ENCODE results near the gene PCDH9.

PCDH9 gene

DNA sequence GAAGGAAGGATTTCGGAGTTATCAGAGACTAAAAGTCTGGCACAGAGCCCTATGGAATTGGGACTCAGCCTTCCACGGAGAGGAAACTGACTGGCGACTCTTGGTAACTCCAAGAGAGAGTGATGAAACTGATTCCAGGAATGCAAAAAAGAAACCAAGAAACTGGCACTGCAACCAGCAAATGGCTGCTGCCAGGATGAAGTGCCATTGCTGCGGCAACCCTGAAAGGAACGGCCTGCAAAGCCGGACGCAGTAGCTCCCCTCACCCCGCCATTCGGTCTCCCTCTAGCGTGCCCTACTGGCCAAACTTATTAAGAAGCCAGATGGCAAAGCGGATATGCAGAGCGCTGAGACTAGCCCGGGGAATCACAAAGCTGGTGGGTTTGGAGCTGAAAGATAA, 236.0 kb downstream of the PCDH9 start:
- DNase-seq (ENCODE audit: low read depth, low spot score), result peak; percentile 48
- H3K4me3 ChIP-seq (ENCODE audit: low read length), result no peak overlapping the region

DNA sequence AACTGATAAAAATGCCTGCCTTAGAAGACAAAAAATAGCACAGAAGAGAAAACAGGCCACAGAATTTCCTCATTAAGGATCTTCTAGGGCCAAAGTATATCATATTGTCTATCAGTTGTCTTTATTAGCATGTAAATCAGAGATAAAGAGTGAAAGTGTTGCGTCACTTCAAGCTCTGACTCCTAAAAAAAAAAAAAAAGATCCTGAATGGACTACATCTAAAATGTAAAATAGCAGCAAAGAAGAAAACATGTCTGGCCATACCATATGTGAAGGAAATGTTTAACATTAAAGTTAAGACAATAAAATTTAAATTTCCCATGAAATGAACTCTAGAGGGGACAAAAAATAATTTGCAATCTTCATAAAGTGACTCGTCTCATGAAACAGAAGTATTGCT, 237.4 kb downstream of the PCDH9 start:
- Histone ChIP-seq H3K27me3 (ENCODE audit: control insufficient read depth, insufficient read depth, low read length) (no peaks in the 10 kb centered on the region), H3K4me3 (ENCODE audit: low read length) (no peak overlapping the region), H3K4me1 (ENCODE audit: control insufficient read depth, insufficient read depth, low read length) (no peaks in the 10 kb centered on the region), H3K36me3 (ENCODE audit: control insufficient read depth, insufficient read depth, low read length) (no peaks in the 10 kb centered on the region), H3K9me3 (ENCODE audit: control insufficient read depth, insufficient read depth, low read length) (no peaks in the 10 kb centered on the region), H3K27ac (ENCODE audit: low read length) (no peak overlapping the region)
- WGBS (ENCODE audit: insufficient coverage, insufficient read length), result no CpG with 5 or more reads among the region's 2 CpGs
- no peak for DNase-seq (ENCODE audit: low read depth, low spot score)

More for the DNA sequence above, 236.0 kb downstream of the PCDH9 start:
- Histone ChIP-seq H3K4me1 (ENCODE audit: control insufficient read depth, insufficient read depth, low read length) (no peaks in the 10 kb centered on the region), H3K9me3 (ENCODE audit: control insufficient read depth, insufficient read depth, low read length) (no peaks in the 10 kb centered on the region), H3K36me3 (ENCODE audit: control insufficient read depth, insufficient read depth, low read length) (no peaks in the 10 kb centered on the region), H3K27ac (ENCODE audit: low read length) (no peak overlapping the region), H3K27me3 (ENCODE audit: control insufficient read depth, insufficient read depth, low read length) (no peaks in the 10 kb centered on the region)
- no CpG with 5 or more reads among the region's 13 CpGs for WGBS (ENCODE audit: insufficient coverage, insufficient read length)

DNA sequence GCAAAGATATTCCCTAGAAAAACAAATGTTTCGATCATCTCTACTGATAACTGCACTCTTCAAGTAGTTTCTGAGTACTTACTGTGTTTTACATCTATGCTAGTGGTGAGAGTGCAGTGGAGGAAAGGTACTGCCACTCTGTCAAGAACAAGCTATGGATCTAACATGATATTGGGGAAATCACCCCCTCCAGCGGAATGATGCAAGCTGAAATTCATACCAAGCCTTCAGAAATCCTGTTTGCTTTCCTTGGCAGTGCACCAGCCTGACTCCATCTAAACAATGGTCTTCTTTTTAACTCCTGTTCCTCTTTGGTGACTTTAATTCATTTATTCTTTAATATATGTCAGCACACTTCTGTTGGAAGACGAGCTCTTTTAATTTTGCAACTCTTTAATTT, 238.0 kb downstream of the PCDH9 start:
- WGBS (ENCODE audit: insufficient coverage, insufficient read length), result no CpG with 5 or more reads among the region's 3 CpGs
- no peak for DNase-seq (ENCODE audit: low read depth, low spot score)
- no peaks in the 10 kb centered on the region for H3K36me3 ChIP-seq (ENCODE audit: control insufficient read depth, insufficient read depth, low read length)
- no peaks in the 10 kb centered on the region for H3K9me3 ChIP-seq (ENCODE audit: control insufficient read depth, insufficient read depth, low read length)
- no peak overlapping the region for H3K27ac ChIP-seq (ENCODE audit: low read length)
- no peaks in the 10 kb centered on the region for H3K4me1 ChIP-seq (ENCODE audit: control insufficient read depth, insufficient read depth, low read length)
- no peak overlapping the region for H3K4me3 ChIP-seq (ENCODE audit: low read length)
- H3K27me3 ChIP-seq (ENCODE audit: control insufficient read depth, insufficient read depth, low read length), result no peaks in the 10 kb centered on the region

DNA sequence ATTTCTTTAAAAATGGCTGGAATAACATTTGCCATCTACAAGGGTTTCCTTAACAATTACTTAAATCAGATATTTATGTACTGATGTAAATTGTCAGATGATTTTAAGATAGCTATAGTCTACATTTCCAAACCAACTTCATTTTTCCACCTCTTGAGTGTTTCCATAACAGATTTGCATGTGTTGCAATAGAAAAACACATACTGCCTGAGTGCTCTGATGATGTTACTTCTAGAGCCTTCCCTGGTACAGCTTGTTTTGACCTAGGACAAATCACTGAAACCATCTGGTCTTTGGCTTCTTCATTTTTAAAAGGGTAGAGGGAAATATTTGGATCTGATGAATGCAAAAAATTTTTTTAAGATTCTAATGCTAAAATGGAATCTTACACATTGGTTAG, 245.9 kb downstream of the PCDH9 start:
- H3K4me1 ChIP-seq (ENCODE audit: control insufficient read depth, insufficient read depth, low read length), result no peaks in the 10 kb centered on the region
- H3K9me3 ChIP-seq (ENCODE audit: control insufficient read depth, insufficient read depth, low read length), result no peaks in the 10 kb centered on the region
- H3K36me3 ChIP-seq (ENCODE audit: control insufficient read depth, insufficient read depth, low read length), result no peaks in the 10 kb centered on the region
- H3K27me3 ChIP-seq (ENCODE audit: control insufficient read depth, insufficient read depth, low read length), result no peaks in the 10 kb centered on the region
- no peak overlapping the region for H3K4me3 ChIP-seq (ENCODE audit: low read length)
- DNase-seq (ENCODE audit: low read depth, low spot score), result no peak
- no peak overlapping the region for H3K27ac ChIP-seq (ENCODE audit: low read length)

DNA sequence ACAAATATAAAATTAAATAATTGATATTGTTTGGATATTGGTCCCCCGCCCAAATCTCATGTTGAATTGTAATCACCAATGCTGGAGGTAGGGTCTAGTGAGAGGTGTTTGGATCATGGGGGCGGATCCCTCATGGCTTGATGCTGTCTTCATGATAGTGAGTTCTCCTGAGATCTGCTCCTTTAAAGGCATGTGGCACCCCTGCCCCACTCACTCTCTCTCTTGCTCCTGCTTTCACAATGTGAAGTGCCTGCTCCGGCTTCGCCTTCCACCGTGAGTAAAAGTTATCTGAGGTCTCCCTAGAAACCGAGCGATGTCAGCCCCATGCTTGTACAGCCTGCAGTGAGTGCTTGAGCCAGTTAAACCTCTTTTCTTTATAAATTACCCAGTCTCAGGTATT, 248.2 kb downstream of the PCDH9 start:
- no peak for DNase-seq (ENCODE audit: low read depth, low spot score)
- H3K9me3 ChIP-seq (ENCODE audit: control insufficient read depth, insufficient read depth, low read length), result no peaks in the 10 kb centered on the region
- H3K4me3 ChIP-seq (ENCODE audit: low read length), result no peak overlapping the region
- H3K27ac ChIP-seq (ENCODE audit: low read length), result no peak overlapping the region
- H3K36me3 ChIP-seq (ENCODE audit: control insufficient read depth, insufficient read depth, low read length), result no peaks in the 10 kb centered on the region
- H3K4me1 ChIP-seq (ENCODE audit: control insufficient read depth, insufficient read depth, low read length), result no peaks in the 10 kb centered on the region
- H3K27me3 ChIP-seq (ENCODE audit: control insufficient read depth, insufficient read depth, low read length), result no peaks in the 10 kb centered on the region
- WGBS (ENCODE audit: insufficient coverage, insufficient read length), result no CpG with 5 or more reads among the region's 7 CpGs

DNA sequence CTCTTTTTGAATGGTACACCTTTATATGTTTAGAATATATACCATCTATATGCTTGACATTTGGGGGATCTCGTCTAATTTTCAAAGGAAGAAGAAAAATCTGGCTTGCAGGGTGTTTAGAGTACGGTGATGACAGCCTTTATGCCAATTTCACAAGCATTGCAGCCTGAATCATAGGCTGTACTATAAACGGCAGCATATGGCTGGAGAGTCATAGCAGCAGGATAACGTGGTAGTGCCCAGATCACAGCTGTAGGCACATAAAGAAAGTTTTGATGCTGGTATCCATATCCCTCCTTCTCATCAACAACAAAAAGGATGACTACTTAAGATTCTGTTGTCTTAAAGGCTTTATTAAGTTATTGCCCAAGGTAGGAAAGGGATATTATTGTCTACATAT, 253.0 kb downstream of the PCDH9 start:
- Histone ChIP-seq H3K27ac (ENCODE audit: low read length) (no peak overlapping the region), H3K9me3 (ENCODE audit: control insufficient read depth, insufficient read depth, low read length) (no peaks in the 10 kb centered on the region), H3K36me3 (ENCODE audit: control insufficient read depth, insufficient read depth, low read length) (no peaks in the 10 kb centered on the region), H3K27me3 (ENCODE audit: control insufficient read depth, insufficient read depth, low read length) (no peaks in the 10 kb centered on the region), H3K4me3 (ENCODE audit: low read length) (no peak overlapping the region), H3K4me1 (ENCODE audit: control insufficient read depth, insufficient read depth, low read length) (no peaks in the 10 kb centered on the region)
- no peak for DNase-seq (ENCODE audit: low read depth, low spot score)
- no CpG with 5 or more reads among the region's 4 CpGs for WGBS (ENCODE audit: insufficient coverage, insufficient read length)

DNA sequence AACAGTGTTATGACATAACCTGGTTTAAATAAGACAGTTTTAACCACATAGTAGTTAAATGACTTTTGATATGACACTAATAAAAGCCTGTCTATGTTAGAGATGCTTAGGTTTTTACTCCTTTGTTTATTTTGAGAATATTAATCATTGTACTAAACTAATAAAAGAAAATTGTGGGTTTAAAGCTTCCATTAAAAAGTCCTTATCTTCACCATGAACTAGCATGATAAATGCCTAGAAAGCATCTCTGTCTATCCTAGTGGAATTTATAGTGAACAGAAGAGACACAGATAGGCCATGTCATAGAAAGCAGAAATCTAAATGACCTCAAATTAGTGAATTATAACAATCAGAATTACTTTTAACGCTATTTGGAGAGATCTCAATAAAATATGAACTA, 255.2 kb downstream of the PCDH9 start:
- Histone ChIP-seq H3K9me3 (ENCODE audit: control insufficient read depth, insufficient read depth, low read length) (no peaks in the 10 kb centered on the region), H3K27me3 (ENCODE audit: control insufficient read depth, insufficient read depth, low read length) (no peaks in the 10 kb centered on the region), H3K4me3 (ENCODE audit: low read length) (no peak overlapping the region), H3K4me1 (ENCODE audit: control insufficient read depth, insufficient read depth, low read length) (no peaks in the 10 kb centered on the region), H3K27ac (ENCODE audit: low read length) (no peak overlapping the region), H3K36me3 (ENCODE audit: control insufficient read depth, insufficient read depth, low read length) (no peaks in the 10 kb centered on the region)
- no CpG with 5 or more reads among the region's 1 CpG for WGBS (ENCODE audit: insufficient coverage, insufficient read length)
- no peak for DNase-seq (ENCODE audit: low read depth, low spot score)

DNA sequence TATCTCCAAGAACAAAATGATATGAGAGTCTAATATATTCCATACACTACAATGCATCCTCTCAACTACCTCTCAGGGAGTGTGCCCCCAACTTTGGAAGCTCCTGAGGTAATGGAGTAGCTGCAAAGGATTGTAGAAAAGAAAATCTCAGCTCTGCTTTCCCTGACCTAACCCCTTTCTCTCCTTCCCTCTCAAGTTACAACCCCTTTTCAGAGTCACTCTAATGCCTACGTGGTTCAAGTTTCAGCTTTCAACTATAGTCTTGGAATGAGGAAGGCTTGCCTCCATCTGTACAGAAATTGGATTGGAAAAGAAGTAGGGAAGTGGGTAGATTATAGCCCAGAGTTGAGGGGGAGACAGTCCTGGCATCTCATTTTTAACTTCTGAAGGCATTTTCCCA, 256.0 kb downstream of the PCDH9 start:
- Histone ChIP-seq H3K9me3 (ENCODE audit: control insufficient read depth, insufficient read depth, low read length) (no peaks in the 10 kb centered on the region), H3K36me3 (ENCODE audit: control insufficient read depth, insufficient read depth, low read length) (no peaks in the 10 kb centered on the region), H3K27me3 (ENCODE audit: control insufficient read depth, insufficient read depth, low read length) (no peaks in the 10 kb centered on the region), H3K4me1 (ENCODE audit: control insufficient read depth, insufficient read depth, low read length) (no peaks in the 10 kb centered on the region), H3K27ac (ENCODE audit: low read length) (no peak overlapping the region), H3K4me3 (ENCODE audit: low read length) (no peak overlapping the region)
- no peak for DNase-seq (ENCODE audit: low read depth, low spot score)
- no CpG with 5 or more reads among the region's 1 CpG for WGBS (ENCODE audit: insufficient coverage, insufficient read length)

DNA sequence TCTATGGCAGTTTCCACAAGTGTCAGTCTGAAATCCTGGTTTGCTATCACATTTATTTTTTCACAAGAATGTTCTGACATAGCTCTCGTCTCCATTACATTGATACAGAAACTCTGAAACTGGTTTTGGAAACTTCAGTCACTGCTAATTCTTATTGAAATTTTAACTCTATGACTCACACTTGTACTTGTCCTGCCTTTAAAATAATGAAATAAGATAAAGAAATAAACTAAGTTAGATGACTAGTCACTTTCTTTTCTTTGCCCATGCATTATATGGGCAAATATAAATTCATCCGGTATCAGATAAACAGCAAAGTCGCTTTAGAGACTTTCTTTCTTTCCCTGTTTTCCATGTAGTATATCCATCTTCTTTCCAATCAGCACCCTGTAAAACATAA, 257.5 kb downstream of the PCDH9 start:
- H3K27ac ChIP-seq (ENCODE audit: low read length), result no peak overlapping the region
- no peaks in the 10 kb centered on the region for H3K27me3 ChIP-seq (ENCODE audit: control insufficient read depth, insufficient read depth, low read length)
- WGBS (ENCODE audit: insufficient coverage, insufficient read length), result no CpG with 5 or more reads among the region's 3 CpGs
- no peak overlapping the region for H3K4me3 ChIP-seq (ENCODE audit: low read length)
- H3K36me3 ChIP-seq (ENCODE audit: control insufficient read depth, insufficient read depth, low read length), result no peaks in the 10 kb centered on the region
- H3K9me3 ChIP-seq (ENCODE audit: control insufficient read depth, insufficient read depth, low read length), result no peaks in the 10 kb centered on the region
- DNase-seq (ENCODE audit: low read depth, low spot score), result no peak
- no peaks in the 10 kb centered on the region for H3K4me1 ChIP-seq (ENCODE audit: control insufficient read depth, insufficient read depth, low read length)

DNA sequence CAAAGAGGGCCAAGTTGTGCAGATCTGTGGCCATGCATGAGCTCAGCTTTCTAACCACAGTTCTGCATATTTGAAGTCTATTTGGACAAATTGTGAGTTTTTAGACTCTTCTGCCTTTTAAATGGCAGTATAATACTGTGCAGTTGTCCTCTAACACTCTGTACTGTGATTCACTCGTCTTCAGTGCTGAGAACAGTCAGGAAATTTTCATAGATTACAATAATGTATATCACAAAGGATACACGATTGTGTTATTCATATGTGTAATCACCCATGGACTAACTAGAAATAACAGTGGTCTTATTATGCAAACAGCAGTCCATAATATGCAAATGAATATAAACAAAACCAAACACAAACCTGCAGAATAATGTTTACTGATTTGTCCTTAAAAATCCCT, 259.1 kb downstream of the PCDH9 start:
- no peaks in the 10 kb centered on the region for H3K36me3 ChIP-seq (ENCODE audit: control insufficient read depth, insufficient read depth, low read length)
- WGBS (ENCODE audit: insufficient coverage, insufficient read length), result no CpG with 5 or more reads among the region's 2 CpGs
- no peaks in the 10 kb centered on the region for H3K4me1 ChIP-seq (ENCODE audit: control insufficient read depth, insufficient read depth, low read length)
- H3K27me3 ChIP-seq (ENCODE audit: control insufficient read depth, insufficient read depth, low read length), result no peaks in the 10 kb centered on the region
- H3K27ac ChIP-seq (ENCODE audit: low read length), result no peak overlapping the region
- H3K4me3 ChIP-seq (ENCODE audit: low read length), result no peak overlapping the region
- no peak for DNase-seq (ENCODE audit: low read depth, low spot score)
- no peaks in the 10 kb centered on the region for H3K9me3 ChIP-seq (ENCODE audit: control insufficient read depth, insufficient read depth, low read length)

DNA sequence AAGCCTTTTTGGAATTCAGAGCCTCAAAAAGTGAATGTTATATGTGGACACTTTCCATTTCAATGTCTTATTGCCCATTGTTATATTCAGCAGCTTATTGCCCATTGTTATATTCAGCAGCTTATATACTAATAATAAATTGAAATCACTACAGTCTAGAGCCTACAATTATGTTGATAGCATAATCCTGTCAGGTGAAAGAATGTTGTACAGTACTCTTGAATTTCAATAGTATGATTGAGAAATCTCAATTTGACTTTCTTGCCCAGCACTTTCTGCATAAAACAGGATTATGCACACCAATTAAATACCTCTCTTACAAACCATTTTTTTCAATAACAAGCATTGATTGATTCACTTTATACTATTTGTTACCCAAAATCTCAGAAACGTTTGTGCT, 260.8 kb downstream of the PCDH9 start:
- no peaks in the 10 kb centered on the region for H3K36me3 ChIP-seq (ENCODE audit: control insufficient read depth, insufficient read depth, low read length)
- H3K4me3 ChIP-seq (ENCODE audit: low read length), result no peak overlapping the region
- no peaks in the 10 kb centered on the region for H3K27me3 ChIP-seq (ENCODE audit: control insufficient read depth, insufficient read depth, low read length)
- no peak for DNase-seq (ENCODE audit: low read depth, low spot score)
- H3K9me3 ChIP-seq (ENCODE audit: control insufficient read depth, insufficient read depth, low read length), result no peaks in the 10 kb centered on the region
- 100% methylated on average over 1 of the region's 1 CpG for WGBS (ENCODE audit: insufficient coverage, insufficient read length)
- H3K4me1 ChIP-seq (ENCODE audit: control insufficient read depth, insufficient read depth, low read length), result no peaks in the 10 kb centered on the region
- H3K27ac ChIP-seq (ENCODE audit: low read length), result no peak overlapping the region

Measured in iPS DF 6.9 (cell line).